HepG2 (cell line): ENCODE data around the gene MYH16. TPM values are rescaled to one million over a fixed set of nuclear protein-coding genes. Genes with fewer than 3 reads are reported as not detected.

Experiments used
- ATAC-seq: fragments of 200-7000 bp; cut with Tn5 transposase; 3 replicates; pipeline ENCODE4 v1.9.1; 2020; ENCODE audit warnings: mild to moderate bottlenecking, moderate library complexity
- BruUV-seq: library from RNA; stranded (reverse); fragments of 400-500 nt; replicated peaks from 2 replicates; lab custom pipeline; 2021; lab: Mats Ljungman, UMichigan
- CTCF ChIA-PET: fragments of 300-600 bp; formaldehyde crosslinking; extraction: SDS; loops from one replicate; lab custom pipeline; 2021; ENCODE audit warnings: low total read pairs, inconsistent platforms, low intra/inter-chr PET ratio; lab: Yijun Ruan, JAX
- POLR2A ChIA-PET: fragments of 350-600 bp; sonication (Branson Sonifier 250); formaldehyde crosslinking; loops from one replicate; lab custom pipeline; 2020; ENCODE audit warnings: antibody characterized with exemption, inconsistent platforms; lab: Yijun Ruan, JAX
- DNase-seq: peaks from one replicate; pipeline ENCODE4 v3.0.0-alpha.2; 2015; ENCODE audit warnings: low spot score
- FAIRE-seq: peaks from 3 replicates; lab custom pipeline; 2011; peaks lifted over from hg19 to GRCh38; lab: Jason Lieb, UNC
- H2AFZ ChIP-seq: one replicate; pipeline ENCODE4 v1.6.1; 2011; ENCODE audit warnings: low read length, inconsistent platforms
- H3K27ac ChIP-seq: fragments of 300-600 bp; 3 replicates; pipeline ENCODE4 v1.8.0; 2011; ENCODE audit warnings: mixed run types, mild to moderate bottlenecking, mixed read lengths, low read length, inconsistent platforms; ENCODE audit not compliant: insufficient read depth; ENCODE audit errors: extremely low read length
- H3K27me3 ChIP-seq, 2 experiments: fragments of 200-600 bp in 1 of 2; 2 replicates in 1 of 2; 3 replicates in 1 of 2; pipeline versions ENCODE4 v1.6.0 to v1.8.0; 2011; ENCODE audit warnings: low read length in 2 of 2, mild to moderate bottlenecking in 2 of 2, moderate library complexity in 2 of 2, inconsistent platforms in 1 of 2; ENCODE audit not compliant: insufficient read depth in 2 of 2, control insufficient read depth in 1 of 2
- H3K36me3 ChIP-seq, 2 experiments: fragments of 200-600 bp in 1 of 2; replicated peaks in 1 of 2; 2 replicates in 1 of 2; 3 replicates in 1 of 2; pipeline versions ENCODE4 v1.5.1 to v1.8.0; 2011; ENCODE audit warnings: low read length in 2 of 2, inconsistent platforms in 1 of 2; ENCODE audit not compliant: insufficient read depth in 2 of 2, control insufficient read depth in 1 of 2
- H3K4me1 ChIP-seq: 2 replicates; pipeline ENCODE4 v1.5.1; 2012; ENCODE audit warnings: low read length, inconsistent platforms; ENCODE audit not compliant: insufficient read depth
- H3K4me2 ChIP-seq: 2 replicates; pipeline ENCODE4 v1.6.0; 2011; ENCODE audit warnings: low read depth, low read length, inconsistent platforms
- H3K4me3 ChIP-seq, 3 experiments: fragments of 200-600 bp in 1 of 3; sonication (generic), shearing (Covaris generic) in 1 of 3; replicated peaks in 1 of 3; 2 replicates each; pipeline ENCODE4 v1.5.1; 2011 to 2016; ENCODE audit warnings: low read length in 3 of 3, inconsistent platforms in 2 of 3, low read depth in 2 of 3, mild to moderate bottlenecking in 2 of 3, control low read depth in 1 of 3, mixed read lengths in 1 of 3; ENCODE audit not compliant: insufficient read depth in 1 of 3
- H3K79me2 ChIP-seq: one replicate; pipeline ENCODE4 v1.6.1; 2011; ENCODE audit warnings: low read length, inconsistent platforms; ENCODE audit not compliant: insufficient read depth
- H3K9ac ChIP-seq: 2 replicates; pipeline ENCODE4 v1.6.0; 2011; ENCODE audit warnings: mild to moderate bottlenecking, low read depth, low read length, inconsistent platforms; ENCODE audit not compliant: insufficient read depth
- H3K9me3 ChIP-seq: 2 replicates; pipeline ENCODE4 v1.5.1; 2012; ENCODE audit warnings: mild to moderate bottlenecking, low read length
- H4K20me1 ChIP-seq: 2 replicates; pipeline ENCODE4 v1.6.0; 2011; ENCODE audit warnings: inconsistent platforms, mild to moderate bottlenecking, low read length, moderate library complexity; ENCODE audit not compliant: insufficient read depth
- ATF5 ChIP-seq: sonication (generic); formaldehyde crosslinking; IDR thresholded peaks from 2 replicates; pipeline ENCODE4 v1.4.0; 2020; ENCODE audit warnings: mild to moderate bottlenecking, low read depth, missing genetic modification reagents
- BORCS8-MEF2B ChIP-seq: sonication (generic); formaldehyde crosslinking; IDR thresholded peaks from 2 replicates; pipeline ENCODE4 v1.8.0; 2022; ENCODE audit warnings: mild to moderate bottlenecking, missing genetic modification reagents
- BRD4 ChIP-seq: sonication (generic); formaldehyde crosslinking; IDR thresholded peaks from 2 replicates; pipeline ENCODE4 v1.4.0; 2020; ENCODE audit warnings: missing genetic modification reagents
- CREB1 ChIP-seq, 2 experiments: fragments of 450-650 bp in 1 of 2; IDR thresholded peaks; 2 replicates each; pipeline ENCODE4 v1.6.1; 2016 to 2017; ENCODE audit warnings: control low read depth in 1 of 2, mild to moderate bottlenecking in 1 of 2, missing compliant biosample characterization in 1 of 2, missing genetic modification characterization in 1 of 2
- EHMT2 ChIP-seq: fragments of 200-600 bp; sonication (generic); IDR thresholded peaks from 2 replicates; pipeline ENCODE4 v1.7.0; 2017; ENCODE audit warnings: antibody characterized with exemption, low read depth, low read length, borderline replicate concordance
- NFYC ChIP-seq: IDR thresholded peaks from 2 replicates; pipeline ENCODE4 v1.6.1; 2016; ENCODE audit warnings: missing genetic modification reagents, missing compliant biosample characterization
- XRCC5 ChIP-seq: fragments of 200-400 bp; formaldehyde crosslinking; optimal IDR thresholded peaks from 2 replicates; pipeline ENCODE3; 2017; ENCODE audit warnings: mild to moderate bottlenecking, low read length
- ZNF569 ChIP-seq: sonication (generic); formaldehyde crosslinking; IDR thresholded peaks from 2 replicates; pipeline ENCODE4 v1.5.0; 2020; ENCODE audit warnings: mild to moderate bottlenecking, missing genetic modification reagents, moderate library complexity, borderline replicate concordance
- ZNF724P ChIP-seq: sonication (generic); formaldehyde crosslinking; IDR thresholded peaks from 2 replicates; pipeline ENCODE4 v1.8.0; 2022; ENCODE audit warnings: missing genetic modification reagents, borderline replicate concordance
- ZNF788 ChIP-seq: sonication (generic); formaldehyde crosslinking; IDR thresholded peaks from 2 replicates; pipeline ENCODE4 v1.5.0; 2020; ENCODE audit warnings: mild to moderate bottlenecking, missing genetic modification reagents, borderline replicate concordance
- WGBS: methylation state at CpG from one replicate; pipeline ENCODE4 v1.1.6; 2017; ENCODE audit warnings: low lambda C conversion rate; 5-methylcytosine and 5-hydroxymethylcytosine counted together
- in situ Hi-C: cut with HindIII; loops from 2 replicates; pipeline ENCODE4 v1.10.0; 2017; ENCODE audit warnings: low pct_unique_long_range_greater_than_20kb; ENCODE audit not compliant: extremely low pct_ligation_motif_present
- intact Hi-C: fragments of 100-400 bp; cut with micrococcal nuclease; formaldehyde crosslinking; loops from one replicate; pipeline ENCODE4 v1.10.0; 2022; ENCODE audit not compliant: unreplicated experiment
- polyA plus RNA-seq, 8 experiments: library from polyadenylated mRNA; depleted of rRNA in 3 of 8; stranded (reverse) in 7 of 8; unstranded in 1 of 8; fragments of >200 nt; fragmentation: Illumina TruSeq in 4 of 8; extraction: Trizol in 4 of 8; gene quantifications; 2 replicates each; pipeline versions ENCODE4 v1.2.1 to v1.2.3, GENCODE V29; 2011 to 2016; ENCODE audit warnings: low read depth in 4 of 8, missing spikeins in 1 of 8, mixed read lengths in 1 of 8; ENCODE audit not compliant: insufficient read depth in 1 of 8
- total RNA-seq, 5 experiments: library from RNA; depleted of rRNA; stranded (reverse); fragments of >200 nt; fragmentation: Illumina TruSeq; extraction: Trizol; gene quantifications; 2 replicates each; pipeline ENCODE4 v1.2.3, GENCODE V29; 2016; ENCODE audit warnings: low read depth in 1 of 5
- TF ChIP-seq, protein P1 (sequence below): sonication (generic); formaldehyde crosslinking; IDR thresholded peaks from 2 replicates; pipeline ENCODE4 v1.8.0; 2022; ENCODE audit warnings: missing genetic modification reagents, mild to moderate bottlenecking, moderate library complexity, borderline replicate concordance
- TF ChIP-seq, protein P2 (sequence below): sonication (generic); formaldehyde crosslinking; IDR thresholded peaks from 2 replicates; pipeline ENCODE4 v1.4.0; 2020; ENCODE audit warnings: mild to moderate bottlenecking, missing genetic modification reagents

Gene MYH16
- total and polyA plus RNA-seq, 2 of the 13 experiments (the other 11 are each of a cell fraction or from before 2014, with no cell fraction given) = 0.05 to 0.15 TPM

DNA sequence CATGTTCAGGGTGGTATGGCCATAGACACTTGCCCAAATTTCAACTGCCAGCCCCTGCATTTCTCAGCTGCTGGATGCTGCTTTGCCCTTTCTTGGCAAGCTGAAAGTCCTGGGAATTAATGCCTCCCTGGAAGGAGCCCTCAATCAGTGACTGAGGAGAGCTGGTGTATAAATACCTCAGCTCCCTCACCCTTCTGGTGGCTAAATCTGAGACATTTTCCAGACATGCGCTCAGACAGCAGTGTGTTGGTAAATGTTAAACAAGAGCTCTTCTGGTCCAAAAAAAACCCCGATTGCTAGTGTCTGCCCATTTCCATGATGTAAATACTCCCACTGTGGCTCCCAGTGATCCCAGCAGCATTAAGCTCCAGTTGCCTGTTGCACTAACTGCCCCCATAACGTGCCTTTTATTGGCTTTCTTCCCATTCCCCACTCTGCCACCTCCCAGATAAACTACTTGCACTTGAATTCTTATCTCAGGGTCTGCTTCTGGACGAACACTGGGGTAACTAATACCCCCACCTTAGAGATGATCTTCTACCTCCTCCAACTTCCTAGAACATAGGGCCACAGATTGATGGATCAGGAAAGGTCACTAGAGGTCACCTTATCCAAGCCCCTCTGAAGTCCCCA is 6.7 kb upstream of the MYH16 start:
- DNase-seq (no peak), FAIRE-seq (no peak), ATAC-seq (no peak)
- H3K9me3 ChIP-seq = no peaks in the 10 kb centered on the region
- intact Hi-C loops (loop anchor here (5.0 kb wide), 1 partner anchor 54 kb away; no protein-coding TSS in a partner anchor), in situ Hi-C loops (no loop called here)
- H3K4me3 ChIP-seq = no peak overlapping the region
- H3K36me3 ChIP-seq = no peaks in the 10 kb centered on the region
- peaks cover 35% of the 10 kb centered on the region for H3K4me1 ChIP-seq
- H3K27me3 ChIP-seq = peaks cover 0 to 1% of the 10 kb centered on the region in 2 experiments; a peak in 1 of 5 replicates
- ChIA-PET POLR2A (interaction anchor here (0.8 kb wide), 1 partner anchor 8 kb away, joined by 3 read pairs; no protein-coding TSS in a partner anchor), CTCF (no interaction called here)
- BruUV-seq = no TSS peak
- H3K9ac ChIP-seq = no peak overlapping the region
- no peak overlapping the region for H2AFZ ChIP-seq
- TF ChIP-seq ATF5 (CRISPR knock-in tag) (no peak), ZNF569 (no peak), EHMT2 (no peak), CREB1 (IDR thresholded peaks at IDR 0.05) (no peak), CREB1 (CRISPR knock-in tag; IDR thresholded peaks at IDR 0.05) (no peak), XRCC5 (no peak), NFYC (no peak), BRD4 (CRISPR knock-in tag) (no peak), BORCS8-MEF2B (CRISPR knock-in tag) (no peak), ZNF724P (no peak), ZNF788 (CRISPR knock-in tag) (no peak)
- TF ChIP-seq, protein P1, sequence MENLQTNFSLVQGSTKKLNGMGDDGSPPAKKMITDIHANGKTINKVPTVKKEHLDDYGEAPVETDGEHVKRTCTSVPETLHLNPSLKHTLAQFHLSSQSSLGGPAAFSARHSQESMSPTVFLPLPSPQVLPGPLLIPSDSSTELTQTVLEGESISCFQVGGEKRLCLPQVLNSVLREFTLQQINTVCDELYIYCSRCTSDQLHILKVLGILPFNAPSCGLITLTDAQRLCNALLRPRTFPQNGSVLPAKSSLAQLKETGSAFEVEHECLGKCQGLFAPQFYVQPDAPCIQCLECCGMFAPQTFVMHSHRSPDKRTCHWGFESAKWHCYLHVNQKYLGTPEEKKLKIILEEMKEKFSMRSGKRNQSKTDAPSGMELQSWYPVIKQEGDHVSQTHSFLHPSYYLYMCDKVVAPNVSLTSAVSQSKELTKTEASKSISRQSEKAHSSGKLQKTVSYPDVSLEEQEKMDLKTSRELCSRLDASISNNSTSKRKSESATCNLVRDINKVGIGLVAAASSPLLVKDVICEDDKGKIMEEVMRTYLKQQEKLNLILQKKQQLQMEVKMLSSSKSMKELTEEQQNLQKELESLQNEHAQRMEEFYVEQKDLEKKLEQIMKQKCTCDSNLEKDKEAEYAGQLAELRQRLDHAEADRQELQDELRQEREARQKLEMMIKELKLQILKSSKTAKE (CRISPR knock-in tag) = no peak
- TF ChIP-seq, protein P2, sequence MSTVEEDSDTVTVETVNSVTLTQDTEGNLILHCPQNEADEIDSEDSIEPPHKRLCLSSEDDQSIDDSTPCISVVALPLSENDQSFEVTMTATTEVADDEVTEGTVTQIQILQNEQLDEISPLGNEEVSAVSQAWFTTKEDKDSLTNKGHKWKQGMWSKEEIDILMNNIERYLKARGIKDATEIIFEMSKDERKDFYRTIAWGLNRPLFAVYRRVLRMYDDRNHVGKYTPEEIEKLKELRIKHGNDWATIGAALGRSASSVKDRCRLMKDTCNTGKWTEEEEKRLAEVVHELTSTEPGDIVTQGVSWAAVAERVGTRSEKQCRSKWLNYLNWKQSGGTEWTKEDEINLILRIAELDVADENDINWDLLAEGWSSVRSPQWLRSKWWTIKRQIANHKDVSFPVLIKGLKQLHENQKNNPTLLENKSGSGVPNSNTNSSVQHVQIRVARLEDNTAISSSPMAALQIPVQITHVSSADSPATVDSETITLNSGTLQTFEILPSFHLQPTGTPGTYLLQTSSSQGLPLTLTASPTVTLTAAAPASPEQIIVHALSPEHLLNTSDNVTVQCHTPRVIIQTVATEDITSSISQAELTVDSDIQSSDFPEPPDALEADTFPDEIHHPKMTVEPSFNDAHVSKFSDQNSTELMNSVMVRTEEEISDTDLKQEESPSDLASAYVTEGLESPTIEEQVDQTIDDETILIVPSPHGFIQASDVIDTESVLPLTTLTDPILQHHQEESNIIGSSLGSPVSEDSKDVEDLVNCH (CRISPR knock-in tag) = no peak
- H3K27ac ChIP-seq = no peak overlapping the region
- no peak overlapping the region for H3K4me2 ChIP-seq
- H3K79me2 ChIP-seq = no peaks in the 10 kb centered on the region
- WGBS = 58% methylated on average over 4 of the region's 4 CpGs
- H4K20me1 ChIP-seq = no peaks in the 10 kb centered on the region
